Vagina (tissue), 2 donors: ENCODE data around the gene ZMYM2. TPM values are rescaled to one million over a fixed set of nuclear protein-coding genes. Genes with fewer than 3 reads are reported as not detected.

Experiments
- DNase-seq, 2 donors: peaks; one replicate each; pipeline ENCODE4 v3.0.0-alpha.2; 2017; ENCODE audit errors: extremely low spot score in 2 of 2
- H3K27ac ChIP-seq: fragments of 200-600 bp; sonication (generic); one replicate; pipeline ENCODE4 v1.5.1; 2019
- H3K27me3 ChIP-seq: fragments of 200-600 bp; sonication (generic); one replicate; pipeline ENCODE4 v1.5.1; 2019
- H3K36me3 ChIP-seq, 2 donors: fragments of 200-600 bp; sonication (generic); one replicate each; pipeline ENCODE4 v1.5.1; 2017 to 2019
- H3K4me1 ChIP-seq: fragments of 200-600 bp; sonication (generic); one replicate; pipeline ENCODE4 v1.5.1; 2019
- H3K4me3 ChIP-seq, 2 donors: fragments of 200-600 bp; sonication (generic); 1 replicate in 1 of 2; 2 replicates in 1 of 2; pipeline ENCODE4 v1.5.1; 2016 to 2019
- H3K9me3 ChIP-seq: fragments of 200-600 bp; sonication (generic); one replicate; pipeline ENCODE4 v1.5.1; 2019
- CTCF ChIP-seq, 3 experiments: fragments of 450-650 bp in 2 of 3; fragments of 200-600 bp in 1 of 3; sonication (generic) in 1 of 3; IDR thresholded peaks; one replicate each; pipeline ENCODE4 v1.5.1; 2017 to 2019; ENCODE audit warnings: antibody characterized with exemption in 3 of 3, mild to moderate bottlenecking in 2 of 3, moderate library complexity in 2 of 3
- POLR2A ChIP-seq, 2 donors: fragments of 450-650 bp; IDR thresholded peaks; one replicate each; pipeline ENCODE4 v1.6.1; 2017; ENCODE audit warnings: antibody characterized with exemption in 2 of 2, mild to moderate bottlenecking in 2 of 2, moderate library complexity in 2 of 2
- POLR2AphosphoS5 ChIP-seq, 2 donors: sonication (generic); formaldehyde crosslinking; IDR thresholded peaks; one replicate each; pipeline ENCODE4 v1.9.0; 2017; ENCODE audit warnings: antibody characterized with exemption in 2 of 2, mild to moderate bottlenecking in 2 of 2, low read depth in 1 of 2; ENCODE audit not compliant: insufficient read depth in 1 of 2
- intact Hi-C: fragments of 100-400 bp; cut with DNase I; formaldehyde crosslinking; loops from one replicate; pipeline ENCODE4 v1.15.1; 2023
- total RNA-seq: library from RNA; depleted of rRNA; stranded (reverse); fragments of >200 nt; gene quantifications from one replicate; pipeline ENCODE4 v1.2.3, GENCODE V29; 2016

ZMYM2 gene
- total RNA-seq, 1 donor from 2014 or later: 80.8 TPM

GRCh38 chr13:20128459-20128931 lies 170.0 kb downstream of the ZMYM2 start:
- peak overlapping the region; percentile 66 for H3K27ac ChIP-seq
- H3K4me1 ChIP-seq: peaks cover 9% of the 10 kb centered on the region
- intact Hi-C loops: no loop called here
- H3K36me3 ChIP-seq: no peaks in the 10 kb centered on the region
- DNase-seq: no peak
- H3K27me3 ChIP-seq: no peaks in the 10 kb centered on the region
- H3K9me3 ChIP-seq: no peaks in the 10 kb centered on the region
- H3K4me3 ChIP-seq: peak overlapping the region; percentile 48 to 82
- TF ChIP-seq CTCF (IDR thresholded peaks at IDR 0.05): peak in 1 of 3 experiments; percentile 33
- TF ChIP-seq POLR2A (IDR thresholded peaks at IDR 0.05): no peak

GRCh38 chr13:20129076-20129475 lies 170.5 kb downstream of the ZMYM2 start:
- DNase-seq: no peak

GRCh38 chr13:20130012-20130411 lies 171.5 kb downstream of the ZMYM2 start:
- DNase-seq: no peak
- no peak for TF ChIP-seq POLR2A (IDR thresholded peaks at IDR 0.05)
- no peak for TF ChIP-seq CTCF (IDR thresholded peaks at IDR 0.05)
- no peak for TF ChIP-seq POLR2AphosphoS5 (IDR thresholded peaks at IDR 0.05; ENCODE audit: insufficient read depth in 1 of 2, low read depth in 1 of 2)
- H3K27me3 ChIP-seq: no peaks in the 10 kb centered on the region
- no peaks in the 10 kb centered on the region for H3K36me3 ChIP-seq
- no peaks in the 10 kb centered on the region for H3K9me3 ChIP-seq
- H3K27ac ChIP-seq: no peak overlapping the region
- no peak overlapping the region for H3K4me3 ChIP-seq
- intact Hi-C loops: no loop called here
- H3K4me1 ChIP-seq: peaks cover 9% of the 10 kb centered on the region

More at GRCh38 chr13:20129076-20129475, 170.5 kb downstream of the ZMYM2 start:
- no peak overlapping the region for H3K27ac ChIP-seq
- H3K36me3 ChIP-seq: no peaks in the 10 kb centered on the region
- no peaks in the 10 kb centered on the region for H3K27me3 ChIP-seq
- intact Hi-C loops: no loop called here
- no peaks in the 10 kb centered on the region for H3K9me3 ChIP-seq
- H3K4me1 ChIP-seq: peaks cover 9% of the 10 kb centered on the region
- TF ChIP-seq POLR2AphosphoS5 (IDR thresholded peaks at IDR 0.05; ENCODE audit: insufficient read depth in 1 of 2, low read depth in 1 of 2) (no peak), POLR2A (IDR thresholded peaks at IDR 0.05) (no peak), CTCF (IDR thresholded peaks at IDR 0.05) (no peak)
- H3K4me3 ChIP-seq: no peak overlapping the region

GRCh38 chr13:20130652-20131051 lies 172.1 kb downstream of the ZMYM2 start:
- no peaks in the 10 kb centered on the region for H3K36me3 ChIP-seq
- no peak for TF ChIP-seq CTCF (IDR thresholded peaks at IDR 0.05)
- no peak for TF ChIP-seq POLR2A (IDR thresholded peaks at IDR 0.05)
- TF ChIP-seq POLR2AphosphoS5 (IDR thresholded peaks at IDR 0.05; ENCODE audit: insufficient read depth in 1 of 2, low read depth in 1 of 2): no peak
- intact Hi-C loops: no loop called here

GRCh38 chr13:20131057-20131832 lies 172.7 kb downstream of the ZMYM2 start:
- Histone ChIP-seq H3K27me3 (no peaks in the 10 kb centered on the region), H3K9me3 (no peaks in the 10 kb centered on the region), H3K36me3 (no peaks in the 10 kb centered on the region), H3K27ac (no peak overlapping the region), H3K4me1 (peaks cover 9% of the 10 kb centered on the region), H3K4me3 (no peak overlapping the region)
- DNase-seq: peak in 1 of 2 donors; percentile 25
- TF ChIP-seq POLR2AphosphoS5 (IDR thresholded peaks at IDR 0.05; ENCODE audit: insufficient read depth in 1 of 2, low read depth in 1 of 2) (no peak), CTCF (IDR thresholded peaks at IDR 0.05) (no peak), POLR2A (IDR thresholded peaks at IDR 0.05) (no peak)
- intact Hi-C loops: no loop called here

More at GRCh38 chr13:20130652-20131051, 172.1 kb downstream of the ZMYM2 start:
- H3K4me1 ChIP-seq: peaks cover 9% of the 10 kb centered on the region
- no peak overlapping the region for H3K4me3 ChIP-seq
- no peaks in the 10 kb centered on the region for H3K9me3 ChIP-seq
- DNase-seq: peak in 1 of 2 donors; percentile 27
- H3K27me3 ChIP-seq: no peaks in the 10 kb centered on the region
- no peak overlapping the region for H3K27ac ChIP-seq
